GM21381 (cell line): ENCODE measurements around the gene IRF1.
"Not testable (repeated sequence)": the region's sequence is repeated elsewhere in the genome, so short reads cannot be mapped to it uniquely, and the experiment has no call there.

Experiments used
- ATAC-seq: cut with Tn5 transposase; IDR thresholded peaks from one replicate; pipeline ENCODE4 v1.9.1; 2021; ENCODE audit warnings: mild to moderate bottlenecking, moderate library complexity; ENCODE audit not compliant: unreplicated experiment

IRF1 gene

GRCh38 chr5:132490484-132491367 is at the start of gene IRF1:
IRF1 (minus strand) TSS chr5:132490773; CDS start chr5:132489478, 1,295 bp downstream.
- peak; percentile 72 for ATAC-seq

- no peak for ATAC-seq
Observed at GRCh38 chr5:132540149-132540548, 49.6 kb upstream of the IRF1 start.

- no peak for ATAC-seq
Observed at GRCh38 chr5:132539716-132540115, 49.1 kb upstream of the IRF1 start.

GRCh38 chr5:132530946-132531345 is 40.4 kb upstream of the IRF1 start:
- ATAC-seq = no peak

GRCh38 chr5:132528866-132529634 is 38.5 kb upstream of the IRF1 start:
- no peak for ATAC-seq

GRCh38 chr5:132528021-132528420 is 37.4 kb upstream of the IRF1 start:
- no peak for ATAC-seq

GRCh38 chr5:132526974-132527564 is 36.5 kb upstream of the IRF1 start:
- ATAC-seq = no peak

GRCh38 chr5:132526290-132526973 is 35.9 kb upstream of the IRF1 start:
- no peak for ATAC-seq

GRCh38 chr5:132525299-132525724 is 34.7 kb upstream of the IRF1 start:
- ATAC-seq = peak; percentile 69

GRCh38 chr5:132524877-132525276 is 34.3 kb upstream of the IRF1 start:
- not testable (repeated sequence) for ATAC-seq

GRCh38 chr5:132522067-132522466 is 31.5 kb upstream of the IRF1 start:
- not testable (repeated sequence) for ATAC-seq

- ATAC-seq = not testable (repeated sequence)
Observed at GRCh38 chr5:132513618-132514336, 23.2 kb upstream of the IRF1 start.

GRCh38 chr5:132510076-132510475 is 19.5 kb upstream of the IRF1 start:
- ATAC-seq = no peak

- no peak for ATAC-seq
Observed at GRCh38 chr5:132506094-132506692, 15.6 kb upstream of the IRF1 start.

GRCh38 chr5:132505641-132506040 is 15.1 kb upstream of the IRF1 start:
- ATAC-seq = no peak

GRCh38 chr5:132504746-132505145 is 14.2 kb upstream of the IRF1 start:
- no peak for ATAC-seq

- ATAC-seq = no peak
Observed at GRCh38 chr5:132503244-132503643, 12.7 kb upstream of the IRF1 start.

GRCh38 chr5:132501961-132502931 is 11.7 kb upstream of the IRF1 start:
- ATAC-seq = no peak

GRCh38 chr5:132501629-132501956 is 11.0 kb upstream of the IRF1 start:
- no peak for ATAC-seq
